ENCODE results near the gene GRB10.

DNA sequence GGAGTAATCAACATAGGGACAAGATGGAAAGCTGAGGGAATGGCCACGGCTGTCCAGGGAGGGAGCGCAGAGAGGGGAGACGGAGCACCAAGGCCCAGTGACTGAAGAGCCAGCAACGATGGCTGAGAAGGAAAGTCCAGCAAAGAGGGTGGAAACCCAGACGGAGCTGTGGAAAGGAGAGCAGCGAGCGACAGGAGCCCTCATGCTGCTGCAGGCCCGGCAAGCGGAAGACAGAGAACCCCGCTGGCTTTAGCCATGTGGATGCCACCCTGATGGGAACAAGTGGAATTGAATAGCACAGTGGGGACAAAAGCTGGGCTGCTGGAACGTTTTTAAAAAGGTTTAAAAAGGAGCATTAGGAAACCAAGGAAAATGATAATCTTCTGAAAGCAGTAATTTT lies 134.6 kb downstream of the GRB10 start:
- no peak for TF ChIP-seq TAF1 (IDR thresholded peaks at IDR 0.05; ENCODE audit: low read depth)
- TF ChIP-seq, protein P1, sequence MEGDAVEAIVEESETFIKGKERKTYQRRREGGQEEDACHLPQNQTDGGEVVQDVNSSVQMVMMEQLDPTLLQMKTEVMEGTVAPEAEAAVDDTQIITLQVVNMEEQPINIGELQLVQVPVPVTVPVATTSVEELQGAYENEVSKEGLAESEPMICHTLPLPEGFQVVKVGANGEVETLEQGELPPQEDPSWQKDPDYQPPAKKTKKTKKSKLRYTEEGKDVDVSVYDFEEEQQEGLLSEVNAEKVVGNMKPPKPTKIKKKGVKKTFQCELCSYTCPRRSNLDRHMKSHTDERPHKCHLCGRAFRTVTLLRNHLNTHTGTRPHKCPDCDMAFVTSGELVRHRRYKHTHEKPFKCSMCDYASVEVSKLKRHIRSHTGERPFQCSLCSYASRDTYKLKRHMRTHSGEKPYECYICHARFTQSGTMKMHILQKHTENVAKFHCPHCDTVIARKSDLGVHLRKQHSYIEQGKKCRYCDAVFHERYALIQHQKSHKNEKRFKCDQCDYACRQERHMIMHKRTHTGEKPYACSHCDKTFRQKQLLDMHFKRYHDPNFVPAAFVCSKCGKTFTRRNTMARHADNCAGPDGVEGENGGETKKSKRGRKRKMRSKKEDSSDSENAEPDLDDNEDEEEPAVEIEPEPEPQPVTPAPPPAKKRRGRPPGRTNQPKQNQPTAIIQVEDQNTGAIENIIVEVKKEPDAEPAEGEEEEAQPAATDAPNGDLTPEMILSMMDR (IDR thresholded peaks at IDR 0.05; ENCODE audit: poor library complexity, severe bottlenecking) = no peak
- no peak for TF ChIP-seq EZH2 (IDR thresholded peaks at IDR 0.05; ENCODE audit: borderline replicate concordance, insufficient read depth, low read length, poor library complexity, severe bottlenecking)
- no peak for TF ChIP-seq EP300 (conservative IDR thresholded peaks at IDR 0.05; ENCODE audit: poor library complexity, severe bottlenecking)
- TF ChIP-seq POLR2AphosphoS5 (IDR thresholded peaks at IDR 0.05) = no peak
